ENCODE results near the gene C20orf204.

C20orf204 gene

DNA sequence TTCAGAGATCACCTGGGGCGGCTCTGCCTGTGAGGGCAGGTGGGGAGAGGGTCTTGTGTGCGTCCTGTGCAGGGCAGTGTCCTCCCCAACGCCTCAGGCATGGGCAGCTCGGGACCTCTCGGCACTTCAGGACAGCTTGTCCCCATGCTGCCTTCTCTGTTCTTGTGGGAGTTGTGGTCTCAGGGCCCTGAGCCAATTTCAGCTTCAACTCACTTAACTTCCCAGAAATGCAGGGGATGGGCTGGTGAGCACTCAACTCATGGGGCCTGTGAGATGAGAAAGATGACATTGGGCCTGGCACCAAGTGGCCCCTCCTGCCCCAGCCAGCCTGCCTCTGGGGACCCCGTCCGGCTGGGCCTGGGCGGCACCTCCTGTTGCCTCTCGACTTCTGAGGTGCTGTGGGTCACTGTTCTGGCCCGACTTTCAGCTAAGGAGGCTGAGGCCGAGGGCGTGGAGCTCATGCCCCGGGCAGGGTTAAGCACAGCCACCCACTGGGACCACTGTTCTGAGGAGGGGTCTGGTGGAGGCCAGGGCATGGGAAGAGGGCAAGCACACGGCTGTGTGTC, 36.6 kb downstream of the C20orf204 start:
- DNase-seq (ENCODE audit: low read depth), result no peak

DNA sequence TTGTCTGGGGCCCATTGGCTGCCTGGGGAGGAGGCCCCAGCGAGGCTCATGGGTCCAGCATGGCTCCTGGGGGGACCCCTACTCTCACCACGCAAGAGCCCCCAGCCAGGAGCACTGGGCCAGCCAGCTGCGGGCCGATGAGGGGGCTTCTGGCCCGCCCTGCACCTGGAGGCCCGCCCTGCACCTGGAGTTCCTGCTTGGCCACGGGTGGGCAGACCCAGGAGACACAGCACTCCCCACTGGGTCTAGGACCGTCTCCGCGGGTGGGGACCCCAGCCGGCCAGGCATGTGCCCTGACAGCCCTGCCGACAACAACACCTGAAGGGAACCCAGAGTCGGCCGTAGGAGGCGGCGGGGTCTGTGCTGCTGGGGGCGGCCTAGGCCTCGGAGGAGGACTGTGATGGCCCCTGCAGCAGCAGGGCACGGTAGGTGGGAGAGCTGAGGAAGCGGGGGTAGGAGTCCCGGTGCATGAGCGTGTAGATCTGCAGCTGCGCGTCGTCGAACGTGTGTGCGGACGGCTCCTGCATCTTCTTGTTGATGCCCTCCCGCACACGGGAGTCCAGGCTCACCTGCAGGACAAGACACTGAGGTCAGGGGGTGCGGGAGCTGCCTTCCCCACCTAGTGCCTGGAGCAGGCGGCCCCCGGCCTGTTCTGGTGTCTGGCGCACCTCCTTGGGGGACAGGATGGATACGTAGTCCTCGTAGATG, 37.6 kb downstream of the C20orf204 start:
- DNase-seq (ENCODE audit: low read depth), result no peak

DNA sequence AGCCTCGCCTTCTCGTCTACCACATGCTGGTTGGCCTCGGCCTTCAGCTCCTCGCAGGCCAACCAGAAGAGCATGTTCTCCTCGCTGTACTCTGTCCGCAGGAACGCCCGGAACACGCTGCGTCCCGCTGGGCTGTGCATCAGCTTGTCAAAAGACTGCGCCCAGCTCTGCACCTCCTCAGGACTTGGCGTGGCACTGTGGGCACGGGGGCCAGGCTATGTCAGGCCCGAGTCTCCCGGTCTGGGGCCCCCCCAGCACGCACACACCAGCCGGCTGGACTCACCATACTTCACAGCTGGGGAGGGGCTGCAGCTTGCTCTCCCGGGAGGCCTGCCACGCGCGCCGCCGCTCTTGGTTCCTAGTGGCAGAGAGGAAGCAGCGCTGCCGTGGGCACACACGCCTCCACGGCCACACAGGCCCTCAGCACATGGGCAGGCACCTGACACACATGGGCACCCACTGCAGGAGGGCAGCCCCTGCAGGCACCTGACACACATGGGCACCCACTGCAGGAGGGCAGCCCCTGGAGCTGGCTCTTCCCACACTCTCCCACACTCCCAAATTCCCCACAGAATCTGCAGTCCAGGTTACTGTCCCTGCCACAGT, 38.3 kb downstream of the C20orf204 start:
- no peak for DNase-seq (ENCODE audit: low read depth)

DNA sequence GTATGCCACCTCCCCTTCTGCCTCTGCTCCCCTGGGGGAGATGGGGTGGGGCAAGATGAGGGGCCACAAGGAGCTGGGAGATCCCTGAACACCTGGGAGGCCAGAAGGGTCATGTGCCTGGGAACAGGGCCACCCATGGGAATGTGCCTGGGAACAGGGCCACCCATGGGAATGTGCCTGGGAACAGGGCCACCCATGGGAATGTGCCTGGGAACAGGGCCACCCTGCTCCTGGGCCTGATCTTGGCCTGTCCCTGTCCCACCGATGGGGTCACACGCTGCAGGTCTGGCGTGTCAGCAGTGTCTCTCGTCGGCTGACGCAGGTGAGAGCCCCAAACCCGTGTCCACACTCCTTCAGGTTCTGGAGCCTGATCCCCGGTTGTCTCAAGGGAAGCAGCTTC, 39.0 kb downstream of the C20orf204 start:
- DNase-seq (ENCODE audit: low read depth), result no peak

DNA sequence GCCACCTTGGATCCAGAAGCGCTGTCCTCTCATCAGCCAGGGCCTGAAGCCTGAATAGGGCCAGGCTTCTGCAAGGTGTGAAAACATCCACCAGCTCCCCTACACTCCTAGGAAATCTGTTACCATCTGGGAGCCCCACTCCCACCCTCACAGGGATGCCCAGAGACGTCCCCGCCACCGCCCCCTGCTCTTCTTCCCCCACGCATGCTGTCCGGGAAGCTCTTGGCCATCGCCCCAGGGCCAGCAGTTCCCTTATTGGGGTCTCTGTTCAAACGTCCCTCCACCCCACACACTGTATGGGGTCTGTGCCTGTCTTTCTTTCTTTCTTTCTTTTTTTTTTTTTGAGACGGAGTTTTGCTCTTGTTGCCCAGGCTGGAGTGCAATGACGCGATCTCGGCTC, 39.6 kb downstream of the C20orf204 start:
- DNase-seq (ENCODE audit: low read depth), result no peak

DNA sequence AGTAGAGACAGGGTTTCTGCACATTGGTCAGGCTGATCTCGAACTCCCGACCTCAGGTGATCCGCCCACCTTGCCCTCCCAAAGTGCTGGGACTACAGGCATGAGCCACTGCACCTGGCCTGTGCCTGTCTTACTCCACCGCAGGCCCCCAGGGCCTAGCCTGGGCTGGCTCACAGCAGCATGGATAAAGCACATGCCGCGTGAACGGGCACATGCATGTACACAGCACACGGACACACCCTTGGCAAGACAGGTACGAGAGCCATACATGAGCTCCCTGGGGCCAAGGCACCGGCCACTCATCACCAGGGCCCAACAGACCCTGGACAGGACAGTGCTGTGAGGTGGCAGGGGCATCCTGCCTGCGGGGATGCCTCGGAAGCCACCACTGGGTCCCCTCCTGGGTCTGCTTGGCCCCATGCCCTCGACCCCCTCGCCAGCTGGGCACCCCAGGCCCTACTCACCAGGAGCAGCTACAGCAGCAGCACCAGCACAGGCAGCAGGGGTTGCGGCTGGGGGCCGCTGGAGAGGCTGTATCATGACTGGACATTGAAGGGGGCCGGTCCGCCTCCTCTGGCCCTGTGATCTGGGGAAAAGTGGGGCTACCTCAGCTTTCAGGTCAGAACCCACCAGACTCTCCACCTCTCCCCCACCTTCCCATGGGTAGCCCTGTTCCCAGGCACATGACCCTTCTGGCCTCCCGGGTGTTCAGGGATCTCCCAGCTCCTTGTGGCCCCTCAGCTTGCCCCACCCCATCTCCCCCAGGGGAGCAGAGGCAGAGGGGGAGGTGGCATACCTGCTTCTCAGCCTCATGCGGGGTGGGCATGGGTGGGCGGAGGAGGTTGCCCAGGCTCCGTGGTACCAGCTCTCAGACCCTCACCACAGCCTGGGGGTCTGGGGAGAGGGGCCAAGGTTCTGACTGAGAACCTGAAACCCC, 40.3 kb downstream of the C20orf204 start:
- no peak for DNase-seq (ENCODE audit: low read depth)

DNA sequence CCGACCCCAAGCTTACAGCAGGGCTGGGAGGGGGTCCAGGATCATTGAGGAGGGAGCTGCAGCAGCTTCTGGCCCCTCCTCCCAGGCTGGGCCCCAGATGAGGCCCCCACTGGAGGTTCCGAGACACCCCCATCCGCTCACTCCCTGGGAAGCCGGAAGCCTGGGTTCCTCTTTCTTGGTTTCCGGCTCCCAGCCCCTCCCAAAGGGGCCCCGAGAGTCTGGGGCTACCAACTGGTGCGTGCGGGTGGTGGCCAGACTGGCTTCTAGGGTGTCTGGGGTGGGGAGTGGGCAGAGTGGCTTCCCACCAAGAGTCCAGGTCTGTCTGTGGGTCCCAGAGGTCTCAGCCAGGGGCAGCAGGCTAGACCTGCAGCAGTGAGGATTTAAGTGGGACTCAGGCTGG, 41.1 kb downstream of the C20orf204 start:
- no peak for DNase-seq (ENCODE audit: low read depth)

DNA sequence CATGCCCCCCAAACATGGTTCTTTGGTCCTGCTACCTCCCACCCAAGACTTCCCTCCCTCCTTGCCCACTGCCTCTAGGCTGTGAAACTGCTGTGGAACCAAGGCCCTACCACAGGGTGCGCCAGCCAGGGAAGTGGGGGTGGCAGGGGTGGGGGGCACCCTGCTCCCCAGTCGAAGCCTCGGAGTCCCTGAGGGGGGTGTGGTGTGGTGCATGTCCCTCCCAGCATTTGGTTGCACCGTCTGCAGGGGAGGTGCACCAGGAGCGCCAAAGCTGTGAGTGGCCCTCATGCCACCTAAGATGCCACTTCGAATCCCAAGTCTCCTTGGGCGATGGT, 41.5 kb downstream of the C20orf204 start:
- DNase-seq (ENCODE audit: low read depth), result no peak

DNA sequence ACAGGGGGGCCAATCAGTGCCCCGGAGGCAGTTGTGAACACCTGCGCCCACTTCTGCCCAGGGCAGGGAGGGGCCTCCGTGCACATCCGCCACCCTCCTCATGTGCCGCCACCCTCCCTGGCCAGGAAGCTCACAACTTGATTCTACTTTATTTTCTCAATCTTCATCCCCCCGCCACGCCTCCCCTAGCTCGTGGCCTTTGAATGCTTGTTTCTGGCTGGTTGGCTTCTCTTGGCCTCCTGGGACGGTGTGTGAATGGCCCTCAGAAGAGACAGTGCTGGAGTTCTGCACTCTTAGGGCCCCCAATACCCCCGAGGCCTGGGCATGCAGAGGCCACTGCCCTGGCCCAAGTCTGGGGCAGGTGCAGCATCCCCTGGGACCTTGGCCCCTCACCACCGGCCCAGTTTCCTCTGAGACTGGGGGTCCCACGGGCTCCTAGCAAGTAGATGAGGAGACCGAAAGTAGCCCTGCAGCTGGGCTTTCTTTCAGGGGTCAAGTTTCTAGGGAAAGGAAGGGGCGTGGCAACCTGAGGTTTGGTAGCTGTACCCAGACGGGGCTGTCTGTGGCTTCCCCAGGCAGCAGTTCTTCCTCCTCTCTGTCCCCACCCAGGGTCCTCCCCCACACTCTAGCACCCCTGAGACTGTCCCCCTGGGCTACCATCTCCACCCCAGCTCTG, 42.0 kb downstream of the C20orf204 start:
- DNase-seq (ENCODE audit: low read depth), result no peak

DNA sequence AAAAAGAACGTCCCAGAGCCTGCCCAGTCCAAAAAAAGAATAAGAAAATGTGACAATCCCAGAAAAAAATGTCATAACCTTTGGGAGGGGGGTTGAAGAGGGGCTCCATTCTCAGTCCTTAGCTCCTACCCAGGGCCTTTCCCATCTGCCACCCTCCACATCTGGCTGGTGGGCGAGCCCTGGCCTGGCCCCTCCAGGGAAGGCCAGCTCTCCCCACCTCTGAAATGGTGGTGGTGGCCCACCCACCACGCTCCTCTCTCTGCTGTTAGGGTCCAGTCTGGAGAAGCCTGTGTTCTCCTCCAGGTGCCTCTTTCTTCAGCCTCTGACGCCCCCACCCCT, 42.9 kb downstream of the C20orf204 start:
- no peak for DNase-seq (ENCODE audit: low read depth)

DNA sequence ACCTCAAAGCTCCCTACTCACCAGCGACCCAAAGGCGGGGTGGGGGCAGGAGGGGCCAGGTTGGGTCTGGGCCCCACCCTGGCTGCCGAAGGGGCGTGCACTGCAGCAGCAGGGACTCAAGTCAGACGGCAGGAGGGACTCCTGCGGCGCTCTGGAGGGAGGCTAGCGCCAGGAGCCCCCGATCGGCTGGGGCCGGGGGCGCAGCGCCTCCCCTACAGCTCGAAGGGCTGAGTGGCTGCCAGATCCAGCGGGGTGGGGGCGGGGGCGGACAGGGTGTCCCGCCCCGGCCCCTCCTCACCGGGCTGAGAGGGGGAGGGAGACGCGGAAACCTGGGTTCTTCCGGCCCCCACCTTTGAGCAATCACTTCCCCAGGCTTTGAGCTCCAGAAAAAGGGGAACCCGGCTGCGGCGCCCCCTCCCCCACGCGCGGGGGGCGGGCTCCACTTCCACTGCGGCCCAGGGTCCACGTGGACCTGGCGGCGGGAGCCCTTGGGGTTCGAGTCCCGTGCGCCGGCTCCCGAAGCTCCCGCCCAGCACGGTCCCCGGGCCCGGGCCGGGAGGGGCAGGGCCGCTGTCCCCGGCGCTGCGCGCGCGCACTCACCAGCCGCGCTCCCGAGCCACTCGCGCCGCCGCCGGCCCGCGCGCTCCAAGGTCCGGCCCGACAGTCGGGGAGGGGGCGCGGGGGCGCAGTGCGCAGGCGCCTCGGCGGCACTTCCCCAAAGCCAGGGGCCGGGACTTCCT, 43.5 kb downstream of the C20orf204 start, which contains the start of gene RGS19:
Gene RGS19 (minus strand): TSS at position 246 of the 740 bp plus-strand sequence. CDS start 2,632 bp downstream, outside the sequence.
- no peak for DNase-seq (ENCODE audit: low read depth)

DNA sequence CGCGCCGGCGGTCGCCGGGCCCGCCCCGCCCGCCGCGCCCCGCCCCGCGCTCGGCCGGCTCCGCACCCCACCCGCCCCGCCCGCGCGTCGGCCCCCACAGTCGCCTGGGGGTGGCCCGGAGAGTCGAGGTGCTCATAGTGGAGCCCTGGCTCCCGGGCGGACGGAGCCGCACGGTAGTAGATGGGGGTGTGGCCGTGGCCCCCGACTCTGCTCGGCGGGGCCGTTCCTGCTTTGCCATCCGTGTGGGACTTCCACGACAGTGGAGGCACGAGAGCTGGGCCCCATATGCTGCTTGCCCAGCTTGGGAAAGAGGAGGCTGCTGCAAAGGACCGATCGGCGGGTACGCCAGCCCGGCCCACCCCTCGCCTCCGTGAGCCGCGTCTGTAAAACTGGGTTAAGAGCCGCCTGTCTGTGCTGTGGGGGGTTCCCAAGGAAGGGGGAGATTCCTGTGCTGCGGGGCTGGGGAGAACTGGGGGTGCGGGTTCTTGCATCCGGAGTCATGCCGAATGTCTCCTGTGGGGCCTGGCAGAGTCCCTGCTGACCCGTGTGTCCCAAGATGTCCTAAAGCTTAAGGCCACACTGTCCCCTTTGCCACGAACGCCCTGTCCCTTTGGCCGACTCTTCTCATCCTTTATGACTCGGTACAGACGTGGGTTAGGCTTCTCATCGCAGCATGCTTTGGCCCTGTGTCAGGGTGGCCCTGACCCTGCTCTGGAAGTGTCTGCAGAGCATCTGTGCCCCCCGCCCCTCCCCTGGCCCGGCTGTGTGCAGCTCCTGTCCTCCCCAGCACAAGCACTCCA, 44.2 kb downstream of the C20orf204 start, which contains the start of gene OPRL1:
Gene OPRL1 (plus strand): TSS at position 70 of the 800 bp plus-strand sequence. CDS start 12,639 bp downstream, outside the sequence.
- no peak for DNase-seq (ENCODE audit: low read depth)

DNA sequence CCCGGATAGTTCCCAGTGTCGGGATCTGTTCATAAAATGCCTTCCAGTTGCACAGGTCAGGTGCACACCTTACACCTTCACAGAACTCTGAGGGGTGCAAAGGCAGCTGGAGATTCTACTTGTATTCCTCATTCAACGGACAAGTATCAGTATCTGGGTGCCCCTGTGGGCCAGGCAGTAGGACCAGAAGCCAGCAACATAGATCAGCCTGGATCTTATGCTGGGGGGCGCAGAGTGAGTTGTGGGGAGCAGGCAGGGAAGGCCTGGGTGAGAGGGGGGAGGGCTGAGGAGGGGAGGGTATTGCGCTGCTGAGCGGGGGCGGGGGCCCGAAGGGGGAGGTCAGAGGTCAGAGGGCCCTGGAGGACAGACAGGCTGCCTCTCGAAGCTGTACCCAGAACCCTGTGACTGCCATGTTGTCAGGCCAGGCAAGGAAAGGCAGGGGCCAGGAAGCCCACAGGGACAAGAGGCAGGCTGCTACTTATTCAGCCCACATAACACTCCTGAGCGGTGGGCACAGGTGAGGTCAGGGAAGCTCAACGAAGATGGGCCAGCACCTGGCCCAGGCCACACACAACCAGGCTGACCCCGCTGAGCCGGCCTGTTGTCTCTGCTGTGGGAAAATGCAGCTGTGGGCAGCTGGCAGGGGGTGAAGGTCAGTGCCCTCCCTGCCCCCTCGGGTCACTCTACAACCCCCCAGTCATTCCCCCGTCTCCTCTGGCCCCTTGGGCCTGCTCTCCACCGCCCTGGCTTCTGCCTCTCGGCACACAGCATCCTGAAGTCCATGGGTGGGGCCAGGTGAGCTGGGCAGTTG, 45.0 kb downstream of the C20orf204 start:
- DNase-seq (ENCODE audit: low read depth), result no peak

DNA sequence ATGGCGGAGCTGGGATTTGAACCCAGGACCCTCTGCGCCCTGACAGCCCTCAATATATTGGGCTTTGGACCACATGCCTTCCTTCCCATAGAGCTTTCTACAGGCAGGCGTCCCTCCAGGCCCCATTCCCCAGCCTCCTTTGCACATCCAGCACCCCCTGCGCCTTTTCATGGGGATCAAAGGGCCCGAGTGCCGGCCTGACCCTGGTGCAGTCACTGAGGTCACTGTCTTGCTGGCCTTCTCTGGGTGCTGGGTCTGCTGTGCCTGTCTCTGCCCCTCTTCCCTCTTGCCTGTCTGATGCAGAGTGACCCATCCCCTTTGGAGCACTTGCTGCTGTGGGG, 45.6 kb downstream of the C20orf204 start:
- no peak for DNase-seq (ENCODE audit: low read depth)

DNA sequence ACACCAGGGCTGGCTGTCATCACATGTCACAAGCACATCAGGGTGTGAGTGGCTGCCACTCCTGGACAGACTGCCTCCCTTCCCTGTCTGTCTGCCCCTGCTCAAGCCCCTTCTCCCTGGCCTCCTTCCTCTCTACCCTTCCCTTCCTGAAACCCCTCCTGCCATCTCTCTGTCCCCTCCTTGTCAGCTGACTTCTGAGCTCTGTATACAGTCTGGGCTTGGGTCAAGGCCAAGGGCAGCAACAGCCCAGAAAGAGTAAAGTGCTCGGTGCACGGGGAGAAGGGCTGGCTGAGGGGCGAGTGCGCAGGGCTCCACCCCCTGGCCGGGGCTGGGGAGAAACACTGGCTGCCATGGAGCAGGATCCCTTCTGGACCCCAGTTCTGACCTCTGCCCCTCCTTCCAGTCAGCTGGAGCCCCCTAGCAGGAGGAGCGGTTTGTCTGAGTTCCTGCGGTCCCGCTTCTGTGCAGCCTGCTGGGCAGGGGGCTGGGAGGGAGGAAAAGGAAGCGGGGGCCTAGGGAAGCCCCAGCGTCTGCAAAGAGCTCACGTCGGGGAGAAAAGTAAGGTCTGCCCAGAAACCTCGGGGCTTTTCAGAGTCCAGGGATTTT, 46.2 kb downstream of the C20orf204 start:
- no peak for DNase-seq (ENCODE audit: low read depth)

DNA sequence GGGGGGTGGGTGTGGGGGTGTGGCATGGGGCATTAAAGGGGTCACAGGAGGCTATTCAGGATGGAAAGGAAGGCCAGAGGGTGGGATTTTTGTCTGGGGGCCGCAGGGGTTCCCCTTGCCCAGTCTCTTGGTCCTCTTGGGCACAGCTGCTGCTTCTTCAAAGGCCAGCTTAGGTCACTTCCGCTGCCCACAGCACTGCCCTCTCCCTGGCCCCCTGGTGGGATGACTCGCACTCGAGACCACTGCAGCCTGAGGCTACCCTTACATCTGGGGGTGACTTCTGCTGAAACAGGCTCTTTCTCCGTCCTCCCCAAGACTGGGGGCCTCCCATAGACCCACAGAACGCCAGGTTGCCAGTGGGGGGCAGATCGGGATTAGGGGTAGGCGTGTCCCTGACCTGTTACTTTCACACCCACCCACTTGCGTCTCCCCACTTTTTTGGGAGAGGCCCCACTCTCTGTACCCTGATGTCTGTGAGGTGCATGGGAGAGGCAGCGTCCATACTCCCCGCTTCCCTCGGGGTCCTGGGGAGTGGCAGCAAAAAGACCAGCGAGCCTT, 46.9 kb downstream of the C20orf204 start:
- DNase-seq (ENCODE audit: low read depth), result no peak

DNA sequence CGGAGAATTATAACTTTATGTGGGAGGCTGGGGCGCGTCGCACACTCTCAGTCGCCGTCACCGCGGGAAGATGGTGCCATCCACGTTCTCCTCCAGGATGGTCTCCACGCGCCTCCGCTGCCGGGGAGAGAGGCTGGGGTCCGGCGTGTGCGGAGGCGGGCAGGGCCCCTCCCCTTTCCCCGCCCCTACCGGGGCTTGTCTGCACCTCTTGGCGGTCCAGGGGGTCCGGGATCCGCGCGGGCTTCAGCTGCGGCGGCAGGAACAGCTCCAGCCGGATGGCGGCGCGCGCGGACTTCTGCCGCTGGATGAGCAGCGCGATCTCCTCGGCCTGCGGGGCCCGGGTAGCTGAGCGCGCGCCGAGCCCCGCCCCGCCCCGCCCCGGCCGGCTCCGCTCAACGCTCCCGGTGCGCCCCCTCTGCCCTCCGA, 47.4 kb downstream of the C20orf204 start:
- peak; percentile 31 for DNase-seq (ENCODE audit: low read depth)

DNA sequence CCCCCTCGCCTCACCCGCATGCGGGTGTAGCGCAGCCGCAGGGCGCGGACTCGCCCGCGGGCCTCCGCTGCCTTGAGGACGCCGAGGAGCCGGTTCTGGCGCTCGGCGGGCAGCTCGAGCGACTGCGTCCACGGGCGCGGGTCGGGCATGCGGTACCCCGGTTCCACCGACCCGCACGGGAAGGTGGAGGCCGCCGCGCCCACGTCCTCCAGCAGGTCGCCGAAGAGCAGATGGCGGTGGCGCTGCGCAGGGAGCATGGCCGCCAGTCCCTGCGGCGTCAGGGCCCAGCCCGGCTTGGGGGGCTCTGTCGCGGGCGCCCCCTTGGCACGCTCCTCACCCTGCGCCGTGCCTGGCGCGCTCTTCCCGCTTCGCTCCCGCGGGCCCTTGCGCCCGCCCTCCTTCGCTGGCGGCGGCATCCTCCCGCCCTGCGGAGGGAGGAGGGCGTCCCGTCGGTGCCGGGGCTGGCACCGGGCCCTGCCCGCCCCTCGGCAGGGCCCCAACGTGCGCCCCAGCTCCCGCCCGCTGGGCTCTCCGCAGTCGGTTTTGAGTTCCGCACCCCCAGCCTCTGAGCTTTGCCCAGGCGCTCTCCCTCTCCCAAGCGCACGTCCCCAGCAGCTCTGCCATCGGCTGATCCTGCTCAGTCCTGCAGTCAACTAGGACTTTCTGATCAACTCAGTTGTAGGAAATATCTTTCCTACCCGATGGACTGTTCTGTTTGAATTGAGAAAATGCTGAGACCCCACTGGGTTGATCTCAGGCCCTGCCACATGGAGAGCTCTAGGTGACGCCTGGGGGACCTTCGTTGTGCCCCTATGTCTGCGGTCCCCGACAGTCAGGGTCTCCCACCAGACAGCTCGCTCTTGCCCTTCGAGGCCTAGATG, 48.1 kb downstream of the C20orf204 start, which contains the start of gene LKAAEAR1:
Gene LKAAEAR1 (minus strand): TSS at position 595 of the 881 bp plus-strand sequence. CDS start 179 bp downstream, at position 416.
- no peak for DNase-seq (ENCODE audit: low read depth)

Measured in stromal cell of bone marrow (primary cell).